NCI-H82 treated with DMSO at 0.1 percent for 48 hours (cell line): ENCODE data around the gene ZNF213.
A peak's percentile ranks its signal among the peaks of the same experiment; 100 is the strongest.

Experiments used
- DNase-seq: peaks from one replicate; lab custom pipeline; 2025; ENCODE audit not compliant: unreplicated experiment; lab: John Stamatoyannopoulos, UW

ZNF213 gene

GRCh38 chr16:3101018-3101840 is 33.6 kb upstream of the ZNF213 start:
- DNase-seq: peak; percentile 60

GRCh38 chr16:3101841-3102470 is 32.9 kb upstream of the ZNF213 start:
- no peak for DNase-seq

GRCh38 chr16:3106205-3106928 is 28.5 kb upstream of the ZNF213 start:
- DNase-seq: peak; percentile 75

- no peak for DNase-seq
These were observed 22.6 kb upstream of the ZNF213 start, which contains the start of gene ZNF205 for GRCh38 chr16:3112058-3112880. Gene ZNF205, plus strand, starts transcription at chr16:3112586. Its CDS starts 845 bp downstream, at chr16:3113431.

DNA sequence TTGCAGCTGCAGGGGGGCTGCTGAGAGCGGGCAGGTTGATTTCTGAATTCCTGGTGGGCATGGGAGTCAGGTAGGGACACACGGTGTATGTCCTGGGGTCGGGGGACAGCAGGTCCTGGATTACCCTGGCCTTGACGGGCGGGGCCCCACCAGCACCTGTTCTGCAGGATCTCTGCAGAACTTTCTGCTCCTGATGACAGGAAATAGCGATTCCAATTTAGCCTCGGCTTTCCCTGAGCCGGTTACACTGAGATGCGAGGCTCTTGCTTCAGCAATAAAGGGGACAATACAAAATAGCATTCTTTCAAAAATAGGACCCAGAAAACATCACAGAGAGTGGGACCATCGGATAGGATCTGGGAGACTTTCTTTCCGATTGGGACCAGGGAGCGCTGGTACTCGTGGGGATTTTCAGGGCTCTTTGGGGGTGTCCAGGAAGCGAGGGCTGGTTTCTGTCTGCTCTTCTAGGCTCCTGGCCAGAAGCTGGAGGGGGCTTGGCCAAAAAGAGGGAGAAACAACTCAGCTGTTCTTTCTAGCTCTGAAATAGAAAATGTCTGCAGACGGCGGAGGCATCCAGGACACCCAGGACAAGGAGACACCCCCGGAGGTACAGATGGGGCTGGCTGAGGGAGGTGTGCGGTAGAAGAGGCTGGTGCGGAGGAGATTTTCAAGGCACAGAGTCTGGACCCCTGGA is 21.8 kb upstream of the ZNF213 start:
- DNase-seq: no peak

DNA sequence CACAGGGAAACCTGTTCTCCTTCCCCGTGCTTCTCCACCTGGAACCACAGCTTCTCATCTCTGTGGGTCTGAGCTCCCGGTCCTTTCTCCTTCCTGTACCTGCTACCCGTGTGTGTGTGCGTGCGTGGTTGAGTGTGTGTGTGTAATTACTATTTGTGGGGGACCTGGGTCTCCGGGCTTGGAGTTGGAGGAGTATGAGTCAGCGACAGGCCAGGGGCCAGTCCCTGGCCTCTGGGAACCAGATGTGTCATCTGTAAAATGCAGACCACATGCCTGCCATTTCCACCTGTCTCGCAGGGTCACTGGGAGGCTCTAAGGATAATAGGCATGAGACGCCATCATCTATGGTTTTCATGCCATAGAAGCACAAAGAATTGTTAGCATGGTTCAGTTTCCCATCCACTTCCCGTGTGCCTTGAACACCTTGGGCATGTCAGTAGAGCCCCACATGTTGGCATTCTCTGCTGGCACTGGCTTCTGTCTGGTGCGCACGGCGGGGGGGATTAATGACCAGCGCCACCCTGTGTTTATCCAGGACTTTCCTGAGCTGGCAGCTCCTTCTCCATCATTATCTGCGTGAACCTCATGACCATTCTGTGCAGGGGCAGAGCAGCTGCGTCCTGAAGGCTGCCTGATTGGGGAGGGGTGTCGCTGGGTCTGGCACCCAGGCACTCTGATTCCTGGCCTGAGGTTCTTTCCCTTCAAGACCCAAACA is 20.9 kb upstream of the ZNF213 start:
- DNase-seq: no peak

DNA sequence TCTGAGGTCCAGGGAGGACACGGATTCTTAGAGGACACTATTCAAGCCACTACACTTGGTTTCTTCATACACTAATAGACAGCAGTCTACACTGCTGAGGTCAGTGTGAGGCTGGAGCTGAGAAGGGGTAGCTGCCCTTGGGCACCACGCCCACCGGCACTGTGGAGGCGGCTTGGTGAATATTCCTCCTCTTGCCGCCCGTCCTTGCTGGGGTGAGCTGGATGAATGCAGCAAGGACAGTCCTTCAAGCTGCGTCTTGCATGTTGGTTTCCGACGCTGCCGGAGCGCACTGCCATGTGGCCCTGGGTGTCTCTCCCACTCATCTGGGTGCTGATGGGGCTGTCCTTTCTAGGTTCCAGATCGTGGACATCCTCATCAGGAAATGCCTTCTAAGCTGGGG is 19.8 kb upstream of the ZNF213 start:
- DNase-seq: no peak

DNA sequence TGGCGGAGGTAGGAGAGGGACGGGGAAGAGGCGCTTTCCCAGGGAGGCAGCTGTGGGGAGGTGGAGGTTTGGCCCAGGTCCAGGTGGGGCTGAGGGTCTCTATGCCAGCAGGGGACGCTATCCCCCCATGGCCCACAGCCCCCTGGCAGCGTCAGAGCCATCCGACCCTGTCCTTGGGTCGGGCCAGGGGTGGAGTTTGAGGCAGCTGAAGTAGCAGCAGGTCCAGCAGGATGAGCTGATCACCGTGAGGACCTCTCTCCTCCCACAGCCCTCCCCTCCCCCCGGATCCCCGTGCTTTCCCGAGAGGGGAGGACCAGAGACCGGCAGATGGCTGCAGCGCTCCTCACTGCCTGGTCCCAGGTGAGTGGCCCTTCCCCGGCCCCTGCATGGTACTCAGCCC is 19.3 kb upstream of the ZNF213 start:
- no peak for DNase-seq

DNA sequence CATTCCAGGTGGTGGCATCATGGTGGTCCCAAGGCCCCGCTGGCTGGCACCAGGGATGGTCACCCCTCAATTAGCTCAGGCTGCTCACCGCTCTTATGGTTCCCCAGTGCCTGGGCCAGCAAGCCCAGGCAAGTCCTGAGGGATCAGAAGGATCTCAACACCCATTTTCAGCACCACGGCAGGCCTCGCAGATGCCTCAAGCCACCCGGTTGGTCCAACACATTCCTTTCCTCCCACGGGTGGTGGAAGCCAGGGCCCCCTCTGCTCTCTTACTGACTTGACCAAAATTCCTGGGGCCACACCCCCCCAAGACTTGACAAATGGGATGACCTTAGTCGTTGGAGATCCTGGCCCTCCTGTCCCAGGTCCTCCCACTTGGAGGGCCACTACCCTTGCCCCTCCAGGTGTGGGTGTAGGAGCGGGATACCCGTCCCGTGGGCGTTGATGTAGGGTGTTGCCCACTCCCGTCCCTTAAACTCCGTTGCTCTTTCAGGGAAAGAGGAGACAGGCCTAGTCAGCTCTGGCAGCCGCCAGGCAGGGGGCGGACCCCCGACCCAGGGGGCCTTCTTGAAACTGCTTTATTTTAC is 16.5 kb upstream of the ZNF213 start:
- DNase-seq: no peak

- DNase-seq: no peak
These were observed 16.0 kb upstream of the ZNF213 start for GRCh38 chr16:3118846-3119245.

DNA sequence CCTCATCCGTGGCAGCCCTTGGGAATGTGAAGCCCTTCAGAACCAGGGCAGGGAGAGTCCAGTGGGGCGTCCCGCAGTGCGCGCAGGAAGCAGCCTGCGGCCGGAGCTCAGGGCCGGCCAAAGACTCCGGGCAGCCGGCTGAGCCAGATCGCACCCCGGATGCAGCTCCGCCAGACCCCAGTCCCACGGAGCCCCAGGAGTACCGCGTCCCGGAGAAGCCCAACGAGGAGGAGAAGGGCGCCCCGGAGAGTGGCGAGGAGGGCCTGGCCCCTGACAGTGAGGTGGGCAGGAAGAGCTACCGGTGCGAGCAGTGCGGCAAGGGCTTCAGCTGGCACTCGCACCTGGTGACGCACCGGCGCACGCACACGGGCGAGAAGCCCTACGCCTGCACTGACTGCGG is 15.5 kb upstream of the ZNF213 start:
- DNase-seq: no peak

DNA sequence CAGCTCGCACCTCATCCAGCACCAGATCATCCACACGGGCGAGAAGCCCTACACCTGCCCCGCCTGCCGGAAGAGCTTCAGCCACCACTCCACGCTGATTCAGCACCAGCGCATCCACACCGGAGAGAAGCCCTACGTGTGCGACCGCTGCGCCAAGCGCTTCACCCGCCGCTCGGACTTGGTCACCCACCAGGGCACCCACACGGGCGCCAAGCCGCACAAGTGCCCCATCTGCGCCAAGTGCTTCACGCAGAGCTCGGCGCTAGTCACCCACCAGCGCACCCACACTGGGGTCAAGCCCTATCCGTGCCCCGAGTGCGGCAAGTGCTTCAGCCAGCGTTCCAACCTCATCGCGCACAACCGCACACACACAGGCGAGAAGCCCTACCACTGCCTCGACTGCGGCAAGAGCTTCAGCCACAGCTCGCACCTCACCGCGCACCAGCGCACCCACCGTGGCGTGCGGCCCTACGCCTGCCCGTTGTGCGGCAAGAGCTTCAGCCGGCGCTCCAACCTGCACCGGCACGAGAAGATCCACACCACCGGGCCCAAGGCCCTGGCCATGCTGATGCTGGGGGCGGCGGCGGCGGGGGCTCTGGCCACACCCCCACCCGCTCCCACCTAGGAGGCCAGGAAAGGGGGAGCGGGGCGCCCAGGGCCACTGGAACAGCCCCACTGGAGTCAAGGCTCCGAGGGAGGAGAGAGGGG is 15.0 kb upstream of the ZNF213 start:
- no peak for DNase-seq

- DNase-seq: no peak
These were observed 14.4 kb upstream of the ZNF213 start for GRCh38 chr16:3120435-3120834.

GRCh38 chr16:3121851-3122467 is 12.9 kb upstream of the ZNF213 start:
- DNase-seq: no peak

GRCh38 chr16:3122926-3123570 is 11.8 kb upstream of the ZNF213 start:
- DNase-seq: no peak

DNA sequence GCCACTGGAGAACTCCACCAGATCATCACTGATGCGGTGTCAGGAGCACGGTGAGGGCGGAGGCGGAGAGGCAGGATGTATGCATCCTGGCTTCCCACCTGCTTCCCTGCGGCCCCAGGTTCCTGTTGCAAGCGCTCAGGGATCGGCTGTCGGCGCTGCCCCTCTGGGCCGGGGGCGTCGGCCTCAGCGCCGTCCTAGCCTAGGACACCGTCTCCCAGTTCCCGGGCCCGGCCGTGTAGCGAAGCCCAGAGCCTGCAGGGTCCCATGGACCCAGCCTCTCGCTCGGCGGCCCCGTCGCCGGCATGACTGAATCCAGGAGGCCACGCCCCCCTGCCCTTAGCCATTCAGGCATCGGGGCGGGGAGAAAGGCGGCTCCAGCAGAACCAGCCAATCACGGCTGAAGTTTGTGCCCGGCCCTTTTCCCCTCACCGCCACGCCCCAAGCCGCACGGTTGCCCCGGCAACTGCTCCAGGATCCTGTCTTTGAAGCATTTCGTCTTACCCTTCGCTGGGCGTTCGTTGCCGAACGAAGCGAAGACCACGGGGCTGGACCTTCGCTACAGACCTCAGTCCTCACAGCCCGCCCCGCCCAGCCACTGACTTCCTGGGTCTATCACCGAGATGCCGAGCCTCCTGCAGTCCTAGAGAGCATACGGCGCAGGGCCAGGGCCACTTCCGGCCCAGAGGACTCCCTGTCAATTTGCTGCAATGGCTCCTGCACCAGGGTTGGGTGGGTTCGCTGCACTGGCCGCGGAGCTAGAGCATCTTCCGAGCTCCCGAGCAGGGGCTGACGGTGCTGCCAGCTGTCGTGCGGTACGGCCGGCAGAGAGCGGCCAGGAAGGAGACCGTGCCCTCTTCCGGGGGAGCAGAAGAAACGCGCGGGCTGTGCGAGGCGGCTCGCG is 10.6 kb upstream of the ZNF213 start:
- peak; percentile 86 for DNase-seq

DNA sequence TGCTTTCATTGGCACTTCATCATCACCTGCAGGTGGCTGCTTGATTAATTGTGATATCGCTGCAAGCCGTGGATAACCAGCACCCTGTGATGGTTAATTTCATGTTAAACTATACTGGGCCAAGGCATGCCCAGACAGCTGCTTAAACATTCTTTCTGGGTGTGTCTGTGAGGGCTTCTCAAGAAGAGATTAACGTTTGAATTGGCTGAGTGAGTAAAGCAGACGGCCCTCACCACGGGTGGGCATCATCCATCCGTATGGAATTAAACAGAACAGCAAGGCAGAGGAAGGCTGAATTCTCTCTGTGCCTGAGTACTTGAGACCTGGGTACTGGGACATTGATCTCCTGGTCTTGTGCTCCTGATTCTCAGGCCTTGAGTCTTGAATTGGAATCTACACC is 7.1 kb upstream of the ZNF213 start:
- no peak for DNase-seq
